ENCODE data around the gene RINL.

The RINL gene

DNA sequence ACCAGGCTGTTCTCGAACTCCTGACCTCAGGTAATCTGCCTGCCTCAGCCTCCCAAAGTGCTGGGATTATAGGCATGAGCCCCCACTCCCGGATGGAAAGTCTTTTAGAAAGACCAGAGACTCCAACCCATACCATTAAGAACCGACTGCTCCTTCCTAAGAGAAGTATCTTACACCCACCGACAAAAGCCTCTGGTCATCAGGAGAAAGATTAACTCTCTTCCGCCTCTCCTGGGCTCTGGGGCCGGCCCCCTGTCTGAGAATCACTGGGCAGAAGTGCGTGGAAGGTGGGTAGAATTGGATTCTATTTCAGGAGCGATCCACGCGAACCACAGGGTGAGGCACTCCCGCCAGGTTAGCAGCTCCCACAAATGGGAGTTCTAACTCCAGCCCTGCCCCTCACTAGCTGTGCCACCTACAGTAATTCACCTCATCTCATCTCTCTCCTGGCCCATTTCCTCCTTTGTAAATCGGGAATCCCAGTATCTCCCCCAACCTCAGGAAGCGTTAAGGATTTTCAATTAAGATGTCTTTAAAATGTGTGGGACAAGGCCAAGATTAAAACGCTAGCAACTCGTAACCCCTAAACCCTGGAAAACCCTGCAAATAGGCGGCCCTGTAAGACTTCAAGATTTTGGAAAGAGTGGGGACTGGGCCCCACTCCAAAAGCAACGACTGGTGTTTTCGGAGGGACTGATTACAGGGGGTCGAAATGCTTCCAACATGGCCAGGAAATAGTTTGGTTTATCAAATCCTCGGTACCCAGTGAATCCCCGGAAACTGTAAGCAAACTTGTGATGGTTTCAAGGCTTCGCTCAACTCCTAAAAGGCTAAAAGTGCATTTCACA lies 29.6 kb downstream of the RINL start:
- Histone ChIP-seq H3K4me2 (ENCODE audit: low read length) (peak overlapping the region; percentile 93), H3K27ac (ENCODE audit: low read depth, low read length, poor library complexity, severe bottlenecking) (peak overlapping the region; percentile 76), H3F3A (ENCODE audit: insufficient read depth, low read length) (no peaks in the 10 kb centered on the region), H3K36me3 (ENCODE audit: insufficient read depth, low read length) (peaks cover 56% of the 10 kb centered on the region), H2AFZ (ENCODE audit: low read length) (no peak overlapping the region), H3K9me2 (ENCODE audit: low read depth, low read length) (no peaks in the 10 kb centered on the region), H3K4me3 (ENCODE audit: low read depth, low read length, poor library complexity, severe bottlenecking) (peak overlapping the region; percentile 93), H3K4me1 (ENCODE audit: insufficient read depth, low read length, severe bottlenecking) (peaks cover 34% of the 10 kb centered on the region), H3K9me3 (ENCODE audit: low read length) (no peaks in the 10 kb centered on the region), H3K27me3 (ENCODE audit: insufficient read depth, low read length) (no peaks in the 10 kb centered on the region), H4K20me1 (ENCODE audit: insufficient read depth, low read length) (no peaks in the 10 kb centered on the region), H3K79me2 (ENCODE audit: insufficient read depth, low read length) (peaks cover 24% of the 10 kb centered on the region), H3K9ac (ENCODE audit: low read length) (peak overlapping the region; percentile 97)
- TF ChIP-seq, protein P1, sequence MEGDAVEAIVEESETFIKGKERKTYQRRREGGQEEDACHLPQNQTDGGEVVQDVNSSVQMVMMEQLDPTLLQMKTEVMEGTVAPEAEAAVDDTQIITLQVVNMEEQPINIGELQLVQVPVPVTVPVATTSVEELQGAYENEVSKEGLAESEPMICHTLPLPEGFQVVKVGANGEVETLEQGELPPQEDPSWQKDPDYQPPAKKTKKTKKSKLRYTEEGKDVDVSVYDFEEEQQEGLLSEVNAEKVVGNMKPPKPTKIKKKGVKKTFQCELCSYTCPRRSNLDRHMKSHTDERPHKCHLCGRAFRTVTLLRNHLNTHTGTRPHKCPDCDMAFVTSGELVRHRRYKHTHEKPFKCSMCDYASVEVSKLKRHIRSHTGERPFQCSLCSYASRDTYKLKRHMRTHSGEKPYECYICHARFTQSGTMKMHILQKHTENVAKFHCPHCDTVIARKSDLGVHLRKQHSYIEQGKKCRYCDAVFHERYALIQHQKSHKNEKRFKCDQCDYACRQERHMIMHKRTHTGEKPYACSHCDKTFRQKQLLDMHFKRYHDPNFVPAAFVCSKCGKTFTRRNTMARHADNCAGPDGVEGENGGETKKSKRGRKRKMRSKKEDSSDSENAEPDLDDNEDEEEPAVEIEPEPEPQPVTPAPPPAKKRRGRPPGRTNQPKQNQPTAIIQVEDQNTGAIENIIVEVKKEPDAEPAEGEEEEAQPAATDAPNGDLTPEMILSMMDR (IDR thresholded peaks at IDR 0.05; ENCODE audit: low read length) = no peak
- no peak for TF ChIP-seq EZH2 (IDR thresholded peaks at IDR 0.05; ENCODE audit: borderline replicate concordance, low read length)

DNA sequence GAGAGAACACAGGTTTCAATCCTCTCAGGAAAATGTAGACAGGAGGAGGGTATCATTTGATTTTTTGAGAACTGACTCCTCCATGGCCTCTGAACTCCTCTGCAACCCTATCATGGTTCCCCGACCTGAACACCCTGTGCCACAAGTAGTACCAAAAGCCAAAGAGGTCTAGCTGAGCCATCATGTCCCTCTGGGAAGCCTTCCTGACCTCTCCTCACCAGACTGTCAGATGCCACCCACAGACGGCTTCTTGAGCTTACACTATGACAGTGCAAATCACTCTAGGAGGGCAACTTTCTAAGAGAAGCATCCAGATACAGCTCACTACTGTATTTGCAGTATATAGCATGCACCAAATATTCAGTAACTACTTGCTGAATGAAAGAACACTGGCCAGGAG lies 32.0 kb downstream of the RINL start:
- TF ChIP-seq, protein P1 (IDR thresholded peaks at IDR 0.05; ENCODE audit: low read length) = no peak
- TF ChIP-seq EZH2 (IDR thresholded peaks at IDR 0.05; ENCODE audit: borderline replicate concordance, low read length) = no peak
- Histone ChIP-seq H3K4me2 (ENCODE audit: low read length) (no peak overlapping the region), H2AFZ (ENCODE audit: low read length) (no peak overlapping the region), H3F3A (ENCODE audit: insufficient read depth, low read length) (no peaks in the 10 kb centered on the region; the same call in 1 of the 2 replicates), H4K20me1 (ENCODE audit: insufficient read depth, low read length) (peaks cover 3% of the 10 kb centered on the region; the same call in 1 of the 2 replicates), H3K27ac (ENCODE audit: low read depth, low read length, poor library complexity, severe bottlenecking) (no peak overlapping the region), H3K79me2 (ENCODE audit: insufficient read depth, low read length) (peaks cover 24% of the 10 kb centered on the region), H3K4me3 (ENCODE audit: low read depth, low read length, poor library complexity, severe bottlenecking) (no peak overlapping the region), H3K27me3 (ENCODE audit: insufficient read depth, low read length) (no peaks in the 10 kb centered on the region), H3K36me3 (ENCODE audit: insufficient read depth, low read length) (peaks cover 80% of the 10 kb centered on the region), H3K9ac (ENCODE audit: low read length) (no peak overlapping the region), H3K9me3 (ENCODE audit: low read length) (no peaks in the 10 kb centered on the region), H3K4me1 (ENCODE audit: insufficient read depth, low read length, severe bottlenecking) (peaks cover 29% of the 10 kb centered on the region), H3K9me2 (ENCODE audit: low read depth, low read length) (no peaks in the 10 kb centered on the region)

DNA sequence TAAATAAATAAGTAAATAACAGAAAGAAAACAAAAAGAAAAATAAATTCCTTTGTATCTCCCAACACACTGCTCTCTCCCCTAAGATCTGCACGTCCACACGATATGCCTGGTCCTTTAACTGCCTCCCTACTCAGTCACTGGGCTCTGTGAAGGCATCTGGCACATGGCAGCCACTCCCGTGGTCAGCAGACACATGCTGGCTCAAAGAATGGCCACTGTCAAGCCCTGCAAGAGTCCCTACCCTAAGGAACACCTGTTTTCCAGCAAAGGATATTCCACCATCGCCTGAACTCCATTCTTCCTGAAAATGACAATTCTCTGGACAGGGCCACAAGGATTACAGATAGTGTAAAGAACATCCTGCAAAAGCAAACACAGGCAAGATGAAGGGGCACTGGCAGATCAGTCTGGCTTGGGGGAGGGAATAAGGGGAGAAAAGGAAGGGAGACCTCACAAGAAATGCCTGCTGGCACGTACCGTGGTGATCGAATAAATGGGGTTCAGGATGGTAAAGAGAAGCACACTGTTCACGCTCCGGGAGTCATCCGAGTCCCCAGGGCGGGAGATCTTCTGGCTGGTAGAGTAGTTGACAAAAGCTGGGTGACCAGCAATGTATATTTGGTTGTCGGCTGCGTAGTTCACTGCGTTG lies 32.6 kb downstream of the RINL start:
- Histone ChIP-seq H3K27me3 (ENCODE audit: insufficient read depth, low read length) (no peaks in the 10 kb centered on the region), H3F3A (ENCODE audit: insufficient read depth, low read length) (no peaks in the 10 kb centered on the region; the same call in 1 of the 2 replicates), H3K9me3 (ENCODE audit: low read length) (no peaks in the 10 kb centered on the region), H3K79me2 (ENCODE audit: insufficient read depth, low read length) (peaks cover 24% of the 10 kb centered on the region), H3K9ac (ENCODE audit: low read length) (no peak overlapping the region), H3K36me3 (ENCODE audit: insufficient read depth, low read length) (peaks cover 86% of the 10 kb centered on the region), H3K4me1 (ENCODE audit: insufficient read depth, low read length, severe bottlenecking) (peaks cover 25% of the 10 kb centered on the region), H4K20me1 (ENCODE audit: insufficient read depth, low read length) (peaks cover 3% of the 10 kb centered on the region; the same call in 1 of the 2 replicates), H3K4me3 (ENCODE audit: low read depth, low read length, poor library complexity, severe bottlenecking) (no peak overlapping the region), H3K9me2 (ENCODE audit: low read depth, low read length) (no peaks in the 10 kb centered on the region), H3K4me2 (ENCODE audit: low read length) (no peak overlapping the region), H2AFZ (ENCODE audit: low read length) (no peak overlapping the region), H3K27ac (ENCODE audit: low read depth, low read length, poor library complexity, severe bottlenecking) (no peak overlapping the region)
- TF ChIP-seq EZH2 (IDR thresholded peaks at IDR 0.05; ENCODE audit: borderline replicate concordance, low read length) = no peak
- TF ChIP-seq, protein P1 (IDR thresholded peaks at IDR 0.05; ENCODE audit: low read length) = no peak

Measured in OCI-LY1 (cell line).